Measurements from ENCODE around the gene SUCLA2.

DNA sequence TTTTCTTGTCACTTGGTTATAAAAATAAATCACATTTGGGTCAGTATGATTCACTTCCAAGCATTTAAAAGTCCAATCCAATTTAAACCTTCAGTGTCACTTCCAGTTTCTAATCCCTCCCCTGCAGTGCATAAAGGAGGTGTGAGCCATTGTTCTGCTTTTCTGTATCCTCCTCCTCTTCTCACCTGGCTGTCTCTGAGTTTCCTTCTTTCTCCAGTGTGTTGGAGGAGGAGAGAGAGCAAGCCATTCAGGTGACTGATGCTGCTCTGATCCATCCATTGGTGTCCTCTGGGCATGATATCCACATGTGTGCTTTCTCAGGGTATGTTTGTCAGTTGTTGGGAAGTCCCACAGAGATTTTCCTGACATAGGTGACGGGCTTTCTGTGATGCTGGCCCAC lies 37.7 kb upstream of the SUCLA2 start:
- TF ChIP-seq, protein P1, sequence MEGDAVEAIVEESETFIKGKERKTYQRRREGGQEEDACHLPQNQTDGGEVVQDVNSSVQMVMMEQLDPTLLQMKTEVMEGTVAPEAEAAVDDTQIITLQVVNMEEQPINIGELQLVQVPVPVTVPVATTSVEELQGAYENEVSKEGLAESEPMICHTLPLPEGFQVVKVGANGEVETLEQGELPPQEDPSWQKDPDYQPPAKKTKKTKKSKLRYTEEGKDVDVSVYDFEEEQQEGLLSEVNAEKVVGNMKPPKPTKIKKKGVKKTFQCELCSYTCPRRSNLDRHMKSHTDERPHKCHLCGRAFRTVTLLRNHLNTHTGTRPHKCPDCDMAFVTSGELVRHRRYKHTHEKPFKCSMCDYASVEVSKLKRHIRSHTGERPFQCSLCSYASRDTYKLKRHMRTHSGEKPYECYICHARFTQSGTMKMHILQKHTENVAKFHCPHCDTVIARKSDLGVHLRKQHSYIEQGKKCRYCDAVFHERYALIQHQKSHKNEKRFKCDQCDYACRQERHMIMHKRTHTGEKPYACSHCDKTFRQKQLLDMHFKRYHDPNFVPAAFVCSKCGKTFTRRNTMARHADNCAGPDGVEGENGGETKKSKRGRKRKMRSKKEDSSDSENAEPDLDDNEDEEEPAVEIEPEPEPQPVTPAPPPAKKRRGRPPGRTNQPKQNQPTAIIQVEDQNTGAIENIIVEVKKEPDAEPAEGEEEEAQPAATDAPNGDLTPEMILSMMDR (conservative IDR thresholded peaks at IDR 0.05 in 1 of 2, IDR thresholded peaks at IDR 0.05 in 1 of 2; ENCODE audit: low read depth in 1 of 2, low read length in 2 of 2): no peak
- no peak for TF ChIP-seq EZH2 (IDR thresholded peaks at IDR 0.05; ENCODE audit: low read length, missing control alignments)
